H4 (cell line): ENCODE measurements around the gene BIRC2. TPM values are rescaled to one million over a fixed set of nuclear protein-coding genes. Genes with fewer than 3 reads are reported as not detected.

ENCODE experiments used
- total RNA-seq: library from RNA; depleted of rRNA; stranded (reverse); fragments of >200 nt; shearing (Covaris generic); gene quantifications from 2 replicates; pipeline ENCODE4 v1.2.3, GENCODE V29; 2014; rRNA removed

Gene BIRC2
- total RNA-seq, 1 experiment from 2014 or later = 41.1 TPM

Other genes starting within 250 kb of the BIRC2 start
- 32.0 and 41.1 TPM in 2 replicates for gene YAP1, start 236.8 kb upstream of the BIRC2 start, total RNA-seq
- 0.27 and 0.89 TPM in 2 replicates for gene BIRC3, start 29.7 kb upstream of the BIRC2 start, total RNA-seq
- gene TMEM123, start 105.6 kb downstream of the BIRC2 start, total RNA-seq = 83.7 and 116 TPM in 2 replicates
- gene MMP7, start 183.5 kb downstream of the BIRC2 start, total RNA-seq = 0.06 TPM in 1 of 2 replicates, not detected in the other